ENCODE data around the gene NEDD4L.
A peak's percentile ranks its signal among the peaks of the same experiment; 100 is the strongest.

Gene NEDD4L

GRCh38 chr18:58043491-58044369 lies at the start of gene NEDD4L (continued):
- no peak for TF ChIP-seq ZNF155 (tag by site-specific recombination; IDR thresholded peaks at IDR 0.05)
- TF ChIP-seq ZBTB8A (tag by site-specific recombination; IDR thresholded peaks at IDR 0.05) = no peak
- peak; percentile 72 for TF ChIP-seq ZNF335 (tag by site-specific recombination; conservative IDR thresholded peaks at IDR 0.05)
- peak; percentile 73; the same call in 1 of the 2 replicates for TF ChIP-seq KLF10 (tag by site-specific recombination; IDR thresholded peaks at IDR 0.05)
- TF ChIP-seq GLIS2 (tag by site-specific recombination; IDR thresholded peaks at IDR 0.05) = peak; percentile 45; the same call in 1 of the 2 replicates
- TF ChIP-seq ZNF423 (tag by site-specific recombination; IDR thresholded peaks at IDR 0.05) = no peak
- no peak for TF ChIP-seq ZNF623 (tag by site-specific recombination; IDR thresholded peaks at IDR 0.05)
- no peak for TF ChIP-seq ZNF37A (tag by site-specific recombination; IDR thresholded peaks at IDR 0.05)
- TF ChIP-seq ZSCAN30 (tag by site-specific recombination; IDR thresholded peaks at IDR 0.05) = peak; percentile 75
- peak; percentile 65; the same call in 1 of the 2 replicates for TF ChIP-seq EGR2 (tag by site-specific recombination; IDR thresholded peaks at IDR 0.05; ENCODE audit: low read depth)
- no peak for TF ChIP-seq ZNF549 (tag by site-specific recombination; IDR thresholded peaks at IDR 0.05)
- TF ChIP-seq, protein P1, sequence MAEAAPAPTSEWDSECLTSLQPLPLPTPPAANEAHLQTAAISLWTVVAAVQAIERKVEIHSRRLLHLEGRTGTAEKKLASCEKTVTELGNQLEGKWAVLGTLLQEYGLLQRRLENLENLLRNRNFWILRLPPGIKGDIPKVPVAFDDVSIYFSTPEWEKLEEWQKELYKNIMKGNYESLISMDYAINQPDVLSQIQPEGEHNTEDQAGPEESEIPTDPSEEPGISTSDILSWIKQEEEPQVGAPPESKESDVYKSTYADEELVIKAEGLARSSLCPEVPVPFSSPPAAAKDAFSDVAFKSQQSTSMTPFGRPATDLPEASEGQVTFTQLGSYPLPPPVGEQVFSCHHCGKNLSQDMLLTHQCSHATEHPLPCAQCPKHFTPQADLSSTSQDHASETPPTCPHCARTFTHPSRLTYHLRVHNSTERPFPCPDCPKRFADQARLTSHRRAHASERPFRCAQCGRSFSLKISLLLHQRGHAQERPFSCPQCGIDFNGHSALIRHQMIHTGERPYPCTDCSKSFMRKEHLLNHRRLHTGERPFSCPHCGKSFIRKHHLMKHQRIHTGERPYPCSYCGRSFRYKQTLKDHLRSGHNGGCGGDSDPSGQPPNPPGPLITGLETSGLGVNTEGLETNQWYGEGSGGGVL (tag by site-specific recombination; IDR thresholded peaks at IDR 0.05) = peak; percentile 96
- TF ChIP-seq ZNF580 (tag by site-specific recombination; IDR thresholded peaks at IDR 0.05) = no peak
- TF ChIP-seq ZBTB44 (tag by site-specific recombination; IDR thresholded peaks at IDR 0.05) = no peak
- TF ChIP-seq ZNF776 (tag by site-specific recombination; IDR thresholded peaks at IDR 0.05; ENCODE audit: borderline replicate concordance) = no peak
- TF ChIP-seq ZNF624 (tag by site-specific recombination; IDR thresholded peaks at IDR 0.05) = no peak
- no peak for TF ChIP-seq ZNF658 (tag by site-specific recombination; IDR thresholded peaks at IDR 0.05)
- TF ChIP-seq ZNF274 (IDR thresholded peaks at IDR 0.05; ENCODE audit: low read length) = no peak
- no peak for TF ChIP-seq ZNF274 (tag by site-specific recombination; IDR thresholded peaks at IDR 0.05; ENCODE audit: borderline replicate concordance)
- TF ChIP-seq PBX3 (CRISPR knock-in tag; IDR thresholded peaks at IDR 0.05) = no peak
- TF ChIP-seq ZNF785 (tag by site-specific recombination; IDR thresholded peaks at IDR 0.05) = no peak
- TF ChIP-seq PRDM1 (tag by site-specific recombination; IDR thresholded peaks at IDR 0.05) = no peak
- TF ChIP-seq ZBTB11 (tag by site-specific recombination; conservative IDR thresholded peaks at IDR 0.05; ENCODE audit: low read depth) = peak; percentile 16; the same call in 1 of the 2 replicates
- no peak for TF ChIP-seq ZNF202 (tag by site-specific recombination; IDR thresholded peaks at IDR 0.05; ENCODE audit: borderline replicate concordance)
- TF ChIP-seq ZNF157 (tag by site-specific recombination; IDR thresholded peaks at IDR 0.05) = no peak
- TF ChIP-seq GLI4 (tag by site-specific recombination; IDR thresholded peaks at IDR 0.05) = no peak
- TF ChIP-seq, protein P2, sequence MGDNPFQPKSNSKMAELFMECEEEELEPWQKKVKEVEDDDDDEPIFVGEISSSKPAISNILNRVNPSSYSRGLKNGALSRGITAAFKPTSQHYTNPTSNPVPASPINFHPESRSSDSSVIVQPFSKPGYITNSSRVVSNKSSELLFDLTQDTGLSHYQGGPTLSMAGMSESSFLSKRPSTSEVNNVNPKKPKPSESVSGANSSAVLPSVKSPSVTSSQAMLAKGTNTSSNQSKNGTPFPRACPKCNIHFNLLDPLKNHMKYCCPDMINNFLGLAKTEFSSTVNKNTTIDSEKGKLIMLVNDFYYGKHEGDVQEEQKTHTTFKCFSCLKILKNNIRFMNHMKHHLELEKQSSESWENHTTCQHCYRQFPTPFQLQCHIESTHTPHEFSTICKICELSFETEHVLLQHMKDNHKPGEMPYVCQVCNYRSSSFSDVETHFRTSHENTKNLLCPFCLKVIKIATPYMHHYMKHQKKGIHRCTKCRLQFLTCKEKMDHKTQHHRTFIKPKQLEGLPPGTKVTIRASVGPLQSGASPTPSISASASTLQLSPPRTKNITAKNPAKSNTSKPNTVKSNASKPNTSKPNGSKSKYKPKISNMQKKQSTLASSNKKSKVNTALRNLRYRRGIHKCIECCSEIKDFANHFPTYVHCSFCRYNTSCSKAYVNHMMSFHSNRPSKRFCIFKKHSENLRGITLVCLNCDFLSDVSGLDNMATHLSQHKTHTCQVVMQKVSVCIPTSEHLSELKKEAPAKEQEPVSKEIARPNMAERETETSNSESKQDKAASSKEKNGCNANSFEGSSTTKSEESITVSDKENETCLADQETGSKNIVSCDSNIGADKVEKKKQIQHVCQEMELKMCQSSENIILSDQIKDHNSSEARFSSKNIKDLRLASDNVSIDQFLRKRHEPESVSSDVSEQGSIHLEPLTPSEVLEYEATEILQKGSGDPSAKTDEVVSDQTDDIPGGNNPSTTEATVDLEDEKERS (tag by site-specific recombination; IDR thresholded peaks at IDR 0.05) = no peak
- 0 out of 2 replicates have a peak, but pooled peaks have one; percentile 40 for TF ChIP-seq ZBTB48 (tag by site-specific recombination; IDR thresholded peaks at IDR 0.05)
- TF ChIP-seq ZNF843 (tag by site-specific recombination; IDR thresholded peaks at IDR 0.05) = peak; percentile 39; the same call in 1 of the 2 replicates
